CD4-positive, CD25-positive, alpha-beta regulatory T cell (primary cell): ENCODE results near the gene ZCRB1. TPM values are rescaled to one million over a fixed set of nuclear protein-coding genes. Genes with fewer than 3 reads are reported as not detected.
"Not testable (repeated sequence)": the region's sequence is repeated elsewhere in the genome, so short reads cannot be mapped to it uniquely, and the experiment has no call there.

Experiments
- ATAC-seq, 2 donors: fragments of 150-1000 bp; cut with Tn5 transposase; one replicate each; pipeline ENCODE4 v1.10.0; 2021; ENCODE audit warnings: low read depth in 2 of 2, moderate number of reproducible peaks in 2 of 2, moderate library complexity in 1 of 2
- DNase-seq, 3 donors: peaks; one replicate each; pipeline versions ENCODE4 v3.0.0 to v3.0.0-alpha.2; 2012 to 2022; ENCODE audit warnings: mixed read lengths in 1 of 3
- H3K27ac ChIP-seq: one replicate; pipeline ENCODE4 v1.7.0; 2013; ENCODE audit warnings: mild to moderate bottlenecking, low read length; ENCODE audit not compliant: insufficient read depth, poor library complexity, severe bottlenecking
- H3K27me3 ChIP-seq: one replicate; pipeline ENCODE4 v1.7.0; 2013; ENCODE audit warnings: low read length; ENCODE audit not compliant: control insufficient read depth, insufficient read depth
- H3K36me3 ChIP-seq: one replicate; pipeline ENCODE4 v1.7.0; 2013; ENCODE audit warnings: mild to moderate bottlenecking, low read length, moderate library complexity; ENCODE audit not compliant: control insufficient read depth, insufficient read depth
- H3K4me1 ChIP-seq: 2 replicates; pipeline ENCODE4 v1.7.0; 2013; ENCODE audit warnings: mild to moderate bottlenecking, low read length; ENCODE audit not compliant: insufficient read depth, control insufficient read depth, poor library complexity, severe bottlenecking
- H3K4me3 ChIP-seq: one replicate; pipeline ENCODE4 v1.7.0; 2013; ENCODE audit warnings: low read depth, mild to moderate bottlenecking, low read length, moderate library complexity
- H3K9me3 ChIP-seq, 2 experiments: 1 replicate in 1 of 2; 2 replicates in 1 of 2; pipeline ENCODE4 v1.7.0; 2013; ENCODE audit warnings: low read length in 2 of 2, mild to moderate bottlenecking in 1 of 2, moderate library complexity in 1 of 2; ENCODE audit not compliant: control insufficient read depth in 2 of 2
- H3K27ac Mint-ChIP-seq, 3 donors: one replicate each; pipeline ENCODE4 v1.8.0; 2020 to 2022; ENCODE audit warnings: mild to moderate bottlenecking in 3 of 3, mixed read lengths in 3 of 3, moderate library complexity in 2 of 3
- H3K27me3 Mint-ChIP-seq: one replicate; pipeline ENCODE4 v1.8.0; 2022; ENCODE audit warnings: mild to moderate bottlenecking, mixed read lengths
- H3K36me3 Mint-ChIP-seq: one replicate; pipeline ENCODE4 v1.8.0; 2020; ENCODE audit warnings: mixed read lengths
- H3K4me1 Mint-ChIP-seq, 4 donors: one replicate each; pipeline ENCODE4 v1.8.0; 2020 to 2022; ENCODE audit warnings: mixed read lengths in 4 of 4, mild to moderate bottlenecking in 1 of 4
- H3K4me3 Mint-ChIP-seq, 4 donors: one replicate each; pipeline ENCODE4 v1.8.0; 2020 to 2022; ENCODE audit warnings: mild to moderate bottlenecking in 4 of 4, mixed read lengths in 4 of 4, moderate library complexity in 3 of 4
- H3K9me3 Mint-ChIP-seq, 7 donors: one replicate each; pipeline ENCODE4 v1.8.0; 2020 to 2022; ENCODE audit warnings: mixed read lengths in 7 of 7, mild to moderate bottlenecking in 3 of 7, moderate library complexity in 2 of 7
- polyA plus RNA-seq, 4 donors: library from polyadenylated mRNA; unstranded; fragments of 300-500 nt; fragmentation: Illumina TruSeq; gene quantifications; one replicate each; pipeline ENCODE4 v1.2.3, GENCODE V29; 2021
- total RNA-seq: library from RNA; stranded (reverse); gene quantifications from one replicate; pipeline ENCODE4 v1.2.3, GENCODE V29; 2022

Gene ZCRB1
- total and polyA plus RNA-seq, 5 donors from 2014 or later: 36.7 to 150 (median 87.9) TPM

DNA sequence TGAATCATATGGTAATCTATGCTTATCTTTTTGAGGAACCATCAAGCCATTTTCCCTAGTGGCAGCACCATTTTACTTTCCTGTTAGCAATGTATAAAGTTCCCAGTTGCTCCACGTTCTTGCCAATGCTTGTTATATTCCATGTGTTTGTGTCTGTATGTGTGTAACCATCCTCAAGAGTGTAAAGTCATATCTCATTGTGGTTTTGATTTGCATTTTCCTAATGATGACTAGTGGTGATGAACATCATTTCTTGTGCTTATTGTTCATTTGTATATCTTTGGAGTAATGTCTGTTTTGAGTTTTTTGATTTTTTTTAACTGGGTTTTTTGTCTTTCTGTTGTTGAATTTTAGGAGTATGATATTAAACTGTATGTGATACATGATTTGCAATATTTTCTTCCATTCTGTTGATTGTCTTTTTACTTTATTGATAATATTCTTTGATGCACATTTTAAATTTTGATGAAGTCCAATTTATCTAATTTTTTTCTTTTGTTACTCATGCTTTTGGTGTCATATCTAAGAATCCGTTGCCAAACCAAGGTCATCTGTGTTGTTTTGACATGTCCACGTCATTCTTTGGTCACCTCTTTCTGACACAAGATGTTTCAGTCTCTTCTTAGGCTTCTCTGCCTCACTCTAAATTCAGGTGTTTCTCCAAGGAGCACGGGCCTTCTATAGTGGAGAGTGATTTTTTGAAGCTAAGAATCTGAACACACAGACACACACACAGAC lies 36.2 kb upstream of the ZCRB1 start:
- H3K27ac Mint-ChIP-seq: peak overlapping the region in 1 of 3 donors; percentile 64
- no peak for ATAC-seq
- no peak overlapping the region for H3K4me3 Mint-ChIP-seq
- Histone ChIP-seq H3K4me3 (no peak overlapping the region), H3K4me1 (peaks cover 4% of the 10 kb centered on the region), H3K27ac (no peak overlapping the region), H3K27me3 (no peaks in the 10 kb centered on the region), H3K36me3 (peaks cover 18% of the 10 kb centered on the region), H3K9me3 (no peaks in the 10 kb centered on the region)
- peaks cover 16% of the 10 kb centered on the region for H3K36me3 Mint-ChIP-seq
- H3K9me3 Mint-ChIP-seq: peaks cover 0 to 3% (median 0%) of the 10 kb centered on the region in 7 donors
- peaks cover 22 to 60% (median 37%) of the 10 kb centered on the region in 4 donors for H3K4me1 Mint-ChIP-seq
- H3K27me3 Mint-ChIP-seq: no peaks in the 10 kb centered on the region
- DNase-seq: no peak

DNA sequence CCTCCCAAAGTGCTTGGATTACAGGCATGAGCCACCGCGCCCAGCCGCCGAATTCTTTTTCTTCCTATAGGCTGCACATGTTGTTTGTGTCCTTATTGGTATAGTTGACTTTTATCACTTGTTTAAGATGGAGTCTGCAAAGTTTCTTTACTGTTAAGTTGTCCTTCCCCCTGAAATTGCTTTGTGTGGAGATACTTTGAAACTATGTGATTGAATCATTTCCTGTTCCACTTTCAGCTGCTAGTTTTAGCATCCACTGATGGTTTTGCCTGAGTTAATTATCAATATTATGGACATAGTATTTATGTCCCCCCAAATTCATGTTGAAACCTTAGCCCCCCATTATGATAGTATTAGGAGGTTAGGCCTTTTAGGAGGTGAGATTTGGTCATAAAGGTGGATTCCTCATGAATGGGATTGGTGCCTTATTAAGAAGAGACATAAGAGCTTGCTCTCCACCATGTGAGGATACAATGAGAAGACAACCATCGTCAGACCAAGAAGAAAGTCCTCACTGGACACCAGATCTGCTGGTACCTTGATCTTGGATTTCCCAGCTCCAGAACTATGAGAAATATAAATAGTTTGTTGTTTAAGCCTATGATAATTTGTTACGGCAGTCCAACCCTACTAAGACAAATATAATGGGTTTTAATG lies 35.0 kb upstream of the ZCRB1 start:
- Histone ChIP-seq H3K36me3 (peaks cover 24% of the 10 kb centered on the region), H3K27ac (no peak overlapping the region), H3K4me1 (peaks cover 4% of the 10 kb centered on the region), H3K4me3 (no peak overlapping the region), H3K27me3 (no peaks in the 10 kb centered on the region), H3K9me3 (no peaks in the 10 kb centered on the region)
- peak overlapping the region in 1 of 4 donors; percentile 3 for H3K4me3 Mint-ChIP-seq
- ATAC-seq: no peak
- H3K9me3 Mint-ChIP-seq: peaks cover 0 to 3% (median 0%) of the 10 kb centered on the region in 7 donors
- peaks cover 29 to 59% (median 38%) of the 10 kb centered on the region in 4 donors for H3K4me1 Mint-ChIP-seq
- peak overlapping the region in 1 of 3 donors; percentile 54 for H3K27ac Mint-ChIP-seq
- no peaks in the 10 kb centered on the region for H3K27me3 Mint-ChIP-seq
- DNase-seq: peak in 1 of 3 donors; percentile 33
- peaks cover 21% of the 10 kb centered on the region for H3K36me3 Mint-ChIP-seq

DNA sequence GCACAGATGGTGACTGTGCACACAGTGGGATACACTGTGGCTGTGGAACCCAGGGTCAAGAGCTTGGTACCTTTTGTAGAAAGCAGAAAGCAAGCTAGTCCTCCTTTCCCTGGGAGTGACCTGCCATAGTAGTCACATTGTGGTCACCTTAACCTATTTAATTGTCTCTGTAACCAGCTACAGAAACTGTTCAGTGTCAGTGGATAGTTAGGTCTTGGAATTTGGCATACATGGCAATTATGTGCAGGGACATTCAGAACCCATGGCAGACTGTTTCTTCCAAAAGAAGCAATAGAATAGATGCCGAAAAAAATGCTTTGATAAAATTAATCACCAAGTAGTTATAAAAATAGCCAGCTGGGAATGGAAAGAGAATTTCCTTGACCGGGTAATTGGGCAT lies 30.4 kb upstream of the ZCRB1 start:
- peaks cover 39% of the 10 kb centered on the region for H3K36me3 ChIP-seq
- H3K9me3 ChIP-seq: no peaks in the 10 kb centered on the region
- ATAC-seq: no peak
- H3K27me3 Mint-ChIP-seq: no peaks in the 10 kb centered on the region
- H3K9me3 Mint-ChIP-seq: peaks cover 0 to 1% (median 0%) of the 10 kb centered on the region in 7 donors
- H3K4me1 Mint-ChIP-seq: peaks cover 22 to 28% (median 27%) of the 10 kb centered on the region in 4 donors
- no peaks in the 10 kb centered on the region for H3K27me3 ChIP-seq
- H3K36me3 Mint-ChIP-seq: peaks cover 22% of the 10 kb centered on the region
- H3K4me3 ChIP-seq: no peak overlapping the region
- H3K27ac Mint-ChIP-seq: no peak overlapping the region
- H3K4me1 ChIP-seq: no peaks in the 10 kb centered on the region
- H3K4me3 Mint-ChIP-seq: no peak overlapping the region
- DNase-seq: no peak
- H3K27ac ChIP-seq: no peak overlapping the region

DNA sequence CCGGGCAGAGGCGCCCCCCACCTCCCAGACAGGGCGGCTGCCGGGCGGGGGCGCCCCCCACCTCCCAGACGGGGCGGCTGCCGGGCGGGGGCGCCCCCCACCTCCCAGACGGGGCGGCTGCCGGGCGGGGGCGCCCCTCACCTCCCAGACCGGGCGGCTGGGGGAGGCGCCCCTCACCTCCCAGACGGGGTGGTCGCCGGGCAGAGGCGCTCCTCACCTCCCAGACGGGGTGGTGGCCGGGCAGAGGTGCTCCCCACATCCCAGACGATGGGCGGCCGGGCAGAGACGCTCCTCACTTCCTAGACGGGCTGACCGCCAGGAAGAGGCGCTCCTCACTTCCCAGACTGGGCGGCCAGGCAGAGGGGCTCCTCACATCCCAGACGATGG lies 24.1 kb upstream of the ZCRB1 start:
- H3K27me3 Mint-ChIP-seq, H3K4me3 Mint-ChIP-seq, H3K4me3 ChIP-seq, ATAC-seq, H3K9me3 Mint-ChIP-seq, H3K9me3 ChIP-seq, DNase-seq, H3K27ac Mint-ChIP-seq, H3K27me3 ChIP-seq, H3K4me1 ChIP-seq, H3K27ac ChIP-seq: not testable (repeated sequence)
- Mint-ChIP-seq H3K36me3 (peaks cover 11% of the 10 kb centered on the region), H3K4me1 (peaks cover 20 to 30% (median 23%) of the 10 kb centered on the region in 4 donors)
- H3K36me3 ChIP-seq: peaks cover 14% of the 10 kb centered on the region

DNA sequence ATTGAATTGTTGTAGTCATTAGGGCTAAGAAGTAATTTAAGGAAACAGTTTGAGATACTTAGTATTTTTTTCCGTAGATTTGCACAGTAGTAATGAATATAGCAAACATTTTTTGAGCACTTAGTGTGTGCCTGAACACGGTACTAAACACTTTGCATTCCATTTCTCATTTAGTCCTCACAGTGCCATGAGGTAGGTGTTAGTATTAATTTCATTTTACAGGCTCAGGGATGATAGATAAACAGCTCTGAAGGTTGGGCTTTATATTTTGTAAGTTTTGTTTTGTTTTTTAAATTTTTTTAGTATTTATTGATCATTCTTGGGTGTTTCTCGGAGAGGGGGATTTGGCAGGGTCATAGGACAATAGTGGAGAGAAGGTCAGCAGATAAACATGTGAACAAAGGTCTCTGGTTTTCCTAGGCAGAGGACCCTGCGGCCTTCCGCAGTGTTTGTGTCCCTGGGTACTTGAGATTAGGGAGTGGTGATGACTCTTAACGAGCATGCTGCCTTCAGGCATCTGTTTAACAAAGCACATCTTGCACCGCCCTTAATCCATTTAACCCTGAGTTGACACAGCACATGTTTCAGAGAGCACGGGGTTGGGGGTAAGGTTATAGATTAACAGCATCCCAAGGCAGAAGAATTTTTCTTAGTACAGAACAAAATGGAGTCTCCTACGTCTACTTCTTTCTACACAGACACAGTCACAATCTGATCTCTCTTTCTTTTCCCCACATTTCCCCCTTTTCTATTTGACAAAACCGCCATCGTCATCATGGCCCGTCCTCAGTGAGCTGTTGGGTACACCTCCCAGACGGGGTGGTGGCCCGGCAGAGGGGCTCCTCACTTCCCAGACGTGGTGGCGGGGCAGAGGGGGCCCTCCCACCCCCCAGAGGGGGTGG lies 23.5 kb upstream of the ZCRB1 start:
- not testable (repeated sequence) for H3K9me3 ChIP-seq, H3K4me1 ChIP-seq, DNase-seq, H3K4me3 Mint-ChIP-seq, H3K9me3 Mint-ChIP-seq, H3K27ac Mint-ChIP-seq, H3K27me3 Mint-ChIP-seq, H3K27me3 ChIP-seq, ATAC-seq, H3K4me3 ChIP-seq, H3K27ac ChIP-seq
- peaks cover 13% of the 10 kb centered on the region for H3K36me3 ChIP-seq
- H3K4me1 Mint-ChIP-seq: peaks cover 24 to 34% (median 26%) of the 10 kb centered on the region in 4 donors
- H3K36me3 Mint-ChIP-seq: peaks cover 11% of the 10 kb centered on the region

DNA sequence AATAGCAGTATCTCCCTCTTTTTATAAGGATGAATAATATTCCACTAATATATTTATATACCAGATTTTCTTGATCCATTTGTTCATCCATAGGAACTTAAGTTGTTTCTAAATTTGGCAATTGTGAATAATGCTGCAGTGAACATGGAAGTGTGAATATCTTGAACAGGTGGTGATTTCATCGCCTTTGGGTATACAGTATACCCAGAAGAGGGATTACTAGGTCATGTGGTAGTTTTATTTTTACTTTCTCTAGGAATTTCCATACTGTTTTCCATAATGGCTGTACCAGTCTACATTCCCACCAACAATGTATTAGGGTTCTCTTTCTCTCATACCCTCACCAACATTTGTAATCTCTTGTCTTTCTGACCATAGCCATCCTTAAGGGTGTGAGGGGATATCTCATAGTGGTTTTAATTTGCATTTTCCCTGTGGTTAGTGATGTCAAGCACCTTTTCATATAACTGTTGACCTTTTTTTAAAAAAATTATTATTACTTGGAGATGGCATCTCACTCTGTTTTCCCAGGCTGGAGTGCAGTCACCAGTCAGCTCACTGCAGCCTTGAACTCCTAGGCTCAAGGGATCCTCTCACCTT lies 20.6 kb upstream of the ZCRB1 start:
- no peaks in the 10 kb centered on the region for H3K27me3 Mint-ChIP-seq
- H3K36me3 ChIP-seq: peaks cover 7% of the 10 kb centered on the region
- no peak for DNase-seq
- H3K27ac ChIP-seq: no peak overlapping the region
- H3K4me3 ChIP-seq: no peak overlapping the region
- peaks cover 9% of the 10 kb centered on the region for H3K4me1 ChIP-seq
- peaks cover 9% of the 10 kb centered on the region for H3K36me3 Mint-ChIP-seq
- peak overlapping the region in 1 of 4 donors; percentile 16 for H3K4me3 Mint-ChIP-seq
- H3K27ac Mint-ChIP-seq: no peak overlapping the region
- no peaks in the 10 kb centered on the region for H3K27me3 ChIP-seq
- H3K4me1 Mint-ChIP-seq: peaks cover 39 to 57% (median 46%) of the 10 kb centered on the region in 4 donors
- H3K9me3 ChIP-seq: no peaks in the 10 kb centered on the region
- no peaks in the 10 kb centered on the region for H3K9me3 Mint-ChIP-seq
- no peak for ATAC-seq

DNA sequence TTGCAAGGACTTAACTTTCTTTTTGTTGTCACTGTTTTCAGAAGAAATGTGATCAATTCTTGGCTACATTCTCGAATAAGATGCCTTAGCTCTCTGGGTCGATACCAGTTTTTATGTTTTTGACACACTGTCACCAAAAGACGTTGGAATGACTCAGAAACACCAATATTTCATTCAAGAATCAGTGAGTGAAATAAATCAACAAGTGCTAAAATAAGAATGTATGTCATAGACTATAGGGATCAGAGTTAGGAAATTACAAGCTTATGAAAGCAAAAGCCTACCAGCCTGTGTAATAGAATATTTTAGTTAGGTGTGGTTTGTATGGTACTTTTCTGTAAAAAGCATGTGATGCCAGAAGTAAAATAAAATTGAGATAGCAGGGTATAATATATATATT lies 17.8 kb upstream of the ZCRB1 start:
- Histone ChIP-seq H3K27ac (no peak overlapping the region), H3K27me3 (no peaks in the 10 kb centered on the region), H3K4me1 (peaks cover 14% of the 10 kb centered on the region), H3K9me3 (no peaks in the 10 kb centered on the region), H3K4me3 (no peak overlapping the region), H3K36me3 (peaks cover 18% of the 10 kb centered on the region)
- DNase-seq (no peak), ATAC-seq (no peak)
- Mint-ChIP-seq H3K27ac (no peak overlapping the region), H3K36me3 (peaks cover 15% of the 10 kb centered on the region), H3K9me3 (no peaks in the 10 kb centered on the region), H3K4me1 (peaks cover 44 to 63% (median 52%) of the 10 kb centered on the region in 4 donors), H3K4me3 (no peak overlapping the region), H3K27me3 (no peaks in the 10 kb centered on the region)
